Left lobe of liver (tissue), 2 donors: ENCODE data around the gene SLC16A8. TPM values are rescaled to one million over a fixed set of nuclear protein-coding genes. Genes with fewer than 3 reads are reported as not detected.

Experiments
- ATAC-seq: fragments of 200-7000 bp; cut with Tn5 transposase; one replicate; pipeline ENCODE4 v1.9.1; 2020; ENCODE audit warnings: mild to moderate bottlenecking, moderate library complexity
- DNase-seq: peaks from one replicate; pipeline ENCODE4 v3.0.0-alpha.2; 2020; ENCODE audit warnings: low spot score
- total RNA-seq: library from RNA; stranded (reverse); gene quantifications from one replicate; pipeline ENCODE4 v1.2.1, GENCODE V29; 2021
- donor health status: DM: no; HTN: no; CAD: no; lungs with moderate emphysema.
- donor health status: DM: no; HTN: yes; CAD: no.

SLC16A8 gene
- total RNA-seq, 1 donor from 2014 or later, result not detected

DNA sequence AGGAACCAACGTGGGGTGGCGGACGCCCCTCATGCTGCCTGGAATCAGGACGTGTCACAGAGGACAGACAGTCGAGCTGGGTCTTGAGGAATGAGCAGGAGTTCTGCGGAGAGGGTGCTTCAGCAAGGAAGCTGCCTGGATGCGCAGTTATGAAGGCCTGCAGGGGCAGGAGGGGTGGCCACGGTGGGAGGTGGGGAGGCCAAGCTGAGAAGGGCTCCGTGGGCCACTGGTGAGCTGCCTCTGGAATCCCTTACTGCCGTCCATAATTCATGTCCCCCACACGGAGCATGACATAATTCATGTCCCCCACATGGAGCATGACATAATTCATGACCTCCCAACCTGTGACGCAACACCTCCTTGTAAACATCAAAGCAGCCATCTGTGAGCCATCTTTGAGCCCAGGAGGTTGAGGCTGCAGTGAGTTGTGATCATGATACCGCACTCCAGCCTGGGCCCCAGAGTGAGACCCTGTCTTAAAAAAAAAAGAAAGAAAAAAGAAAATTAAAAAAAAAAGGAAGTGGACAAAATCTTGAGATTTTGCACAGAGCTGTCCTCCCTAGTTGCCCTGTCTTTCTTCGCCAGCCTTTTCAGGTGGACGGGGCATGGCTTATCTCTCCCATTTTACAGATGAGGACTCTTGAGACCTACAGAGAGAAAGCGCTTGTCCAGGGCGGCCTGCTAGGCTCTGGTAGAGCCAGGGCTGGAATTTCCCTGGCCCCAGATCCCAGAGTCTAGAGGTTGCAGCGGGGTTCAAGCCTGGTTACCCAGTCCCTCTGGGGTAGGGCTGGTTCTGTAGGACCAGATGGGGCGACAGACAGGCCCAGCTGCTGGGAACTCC lies 51.1 kb downstream of the SLC16A8 start:
- DNase-seq (no peak), ATAC-seq (peak; percentile 8)

DNA sequence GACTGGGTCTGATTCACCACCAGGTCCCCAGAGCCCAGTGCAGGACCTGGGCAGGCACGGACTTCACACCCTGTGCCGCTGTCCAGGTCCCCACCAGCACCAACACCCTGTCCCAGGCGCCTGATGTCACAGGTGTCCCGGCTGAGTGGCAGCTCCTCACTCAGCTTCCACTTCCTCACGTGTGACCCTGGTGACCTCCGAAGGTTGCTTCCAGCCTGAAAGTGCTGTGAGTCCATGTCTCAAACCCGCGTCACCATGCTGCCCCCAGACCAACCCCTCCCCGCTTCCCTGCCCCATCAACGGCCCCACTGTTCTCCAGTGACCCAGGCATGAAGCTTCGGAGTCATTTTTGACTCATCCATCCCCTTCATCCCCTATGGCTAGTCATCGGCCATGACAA lies 52.5 kb downstream of the SLC16A8 start:
- ATAC-seq (no peak), DNase-seq (no peak)

DNA sequence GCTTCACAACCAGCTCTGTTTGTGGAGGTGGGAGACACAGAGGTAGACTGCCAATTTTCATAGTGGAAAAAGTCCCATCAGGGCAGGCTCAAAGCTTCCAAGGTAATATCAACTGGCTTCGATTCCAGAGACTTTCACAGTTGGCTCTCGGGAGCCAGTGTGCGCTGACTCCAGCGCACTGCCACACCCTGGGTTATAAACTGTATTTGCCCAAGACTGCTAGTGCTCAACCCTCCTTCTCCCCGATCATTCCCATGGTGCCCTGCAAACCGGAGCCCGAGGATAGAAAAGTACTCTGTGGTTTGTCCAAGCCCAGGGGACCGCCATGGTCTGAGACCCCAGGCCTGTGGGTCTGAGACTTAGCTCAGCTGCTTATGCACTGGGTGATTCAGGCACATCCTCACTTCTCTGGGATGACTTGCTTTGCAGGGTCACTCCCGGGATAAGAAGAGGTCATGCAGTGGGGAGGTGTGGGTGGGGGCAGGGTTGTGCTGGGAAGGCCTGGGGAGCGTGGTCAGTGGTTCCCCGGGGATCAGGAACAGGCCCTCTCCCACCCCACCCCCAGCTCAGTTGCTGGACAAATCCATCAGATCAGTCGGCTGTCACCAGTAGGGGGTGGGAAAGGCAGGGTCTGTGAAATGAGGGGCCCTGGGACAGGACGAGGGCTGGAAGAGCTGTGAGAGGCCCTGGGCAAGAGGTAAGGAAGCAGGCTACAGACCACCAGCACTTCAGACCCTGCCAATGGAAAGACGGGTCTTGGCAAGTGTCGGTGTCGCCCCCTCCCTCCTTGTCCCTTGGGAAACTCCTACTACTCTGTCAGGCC lies 53.5 kb downstream of the SLC16A8 start:
- no peak for DNase-seq

DNA sequence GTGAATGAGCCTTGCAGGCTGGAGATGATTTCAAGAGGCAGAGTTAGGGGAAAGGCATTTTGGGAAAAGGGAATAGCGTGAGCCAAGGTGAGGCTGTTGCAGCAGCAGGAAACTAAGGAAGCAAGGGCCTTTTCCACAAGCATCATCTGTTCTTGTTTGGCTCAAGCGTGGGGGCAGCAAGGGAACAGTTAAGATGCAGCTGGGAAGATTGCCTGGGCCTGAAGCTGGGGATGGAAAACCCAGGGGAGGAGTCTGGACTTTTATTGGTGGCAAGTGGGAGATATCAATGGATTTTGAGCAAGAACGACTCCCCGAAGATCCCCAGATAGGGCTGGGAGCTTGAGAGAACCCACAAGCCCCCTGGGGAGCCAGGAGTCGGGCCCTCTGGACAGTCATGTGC lies 54.1 kb downstream of the SLC16A8 start:
- DNase-seq (no peak), ATAC-seq (no peak)

More for the DNA sequence above, 53.5 kb downstream of the SLC16A8 start:
- no peak for ATAC-seq

DNA sequence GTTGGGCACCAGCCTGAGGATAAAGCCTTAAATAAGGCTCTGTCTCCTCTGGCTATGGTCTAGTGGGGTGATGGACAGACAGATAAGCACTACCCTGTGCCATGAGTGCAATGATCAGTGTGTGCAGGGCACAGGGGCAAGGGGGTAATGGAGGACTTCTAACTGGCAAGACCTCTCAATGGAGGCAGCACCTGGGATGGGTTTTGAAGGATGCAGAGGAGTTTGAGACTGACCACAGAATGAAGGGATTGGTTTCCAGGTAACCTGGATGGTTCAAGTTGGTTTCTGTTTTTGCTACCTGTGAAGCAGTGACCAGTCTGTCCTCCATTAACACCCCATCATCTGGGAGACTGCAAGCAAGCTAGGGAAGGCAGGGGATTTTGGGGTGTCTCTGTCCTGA lies 54.6 kb downstream of the SLC16A8 start:
- no peak for ATAC-seq
- DNase-seq, result no peak

DNA sequence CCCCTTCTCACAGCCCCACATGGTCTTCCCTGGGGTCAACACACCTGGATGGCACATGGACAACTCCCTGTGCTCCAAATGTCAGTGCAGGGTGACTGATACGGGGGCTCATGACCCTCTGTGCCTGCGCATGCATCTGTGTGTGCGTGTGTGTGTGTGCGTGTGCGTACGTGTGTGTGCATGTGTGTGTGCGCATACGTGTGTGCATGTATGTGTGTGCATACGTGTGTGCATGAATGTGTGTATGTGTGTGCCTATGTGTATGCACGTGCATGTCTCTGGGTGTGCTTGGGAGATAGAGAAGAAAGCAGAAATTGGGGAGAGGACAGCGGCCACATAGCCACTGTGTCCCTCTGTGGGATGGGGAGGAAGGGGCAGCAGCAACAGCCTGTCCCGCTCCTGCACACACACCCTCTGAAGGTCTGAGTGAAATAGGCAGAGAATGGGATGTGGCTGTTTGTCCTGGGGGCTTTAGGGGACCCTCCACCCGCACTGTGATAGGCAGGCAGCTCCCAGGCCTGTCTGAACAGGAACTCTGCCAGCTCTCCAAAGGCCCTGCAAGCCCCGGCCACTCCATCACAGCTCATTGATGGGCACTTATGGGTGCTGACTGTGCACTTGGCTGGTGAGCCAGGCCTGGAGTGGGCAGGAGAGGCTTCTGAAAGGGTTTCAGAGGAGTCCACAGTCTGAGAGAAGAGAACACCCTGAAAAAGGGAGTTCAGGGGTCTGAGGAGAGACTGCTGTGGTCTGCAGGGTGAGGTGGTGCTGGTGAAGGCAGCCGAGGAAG lies 55.4 kb downstream of the SLC16A8 start:
- ATAC-seq (no peak), DNase-seq (no peak)

Other genes with a start within 250 kb of the SLC16A8 start
- gene ANKRD54, start 239.8 kb downstream of the SLC16A8 start, total RNA-seq, result 9.7 TPM
- gene EIF3L, start 234.8 kb downstream of the SLC16A8 start, total RNA-seq, result 136 TPM
- gene MICALL1, start 177.9 kb downstream of the SLC16A8 start, total RNA-seq, result 9.5 TPM
- 0.25 TPM for gene C22orf23, start 130.6 kb downstream of the SLC16A8 start, total RNA-seq
- gene POLR2F, start 130.5 kb downstream of the SLC16A8 start, total RNA-seq, result 64.2 TPM
- gene SOX10, start 99.6 kb downstream of the SLC16A8 start, total RNA-seq, result 0.30 TPM
- 16.8 TPM for gene PICK1, start 26.8 kb downstream of the SLC16A8 start, total RNA-seq
- gene BAIAP2L2, start 26.5 kb upstream of the SLC16A8 start, total RNA-seq, result 1.1 TPM
- gene PLA2G6, start 97.6 kb upstream of the SLC16A8 start, total RNA-seq, result 32.1 TPM
- 2.5 TPM for gene MAFF, start 117.8 kb upstream of the SLC16A8 start, total RNA-seq
- 11.7 TPM for gene TMEM184B, start 188.8 kb upstream of the SLC16A8 start, total RNA-seq
- gene CSNK1E, start 233.2 kb upstream of the SLC16A8 start, total RNA-seq, result 29.4 TPM